GM19035 (cell line): ENCODE data around the gene CLEC4D.
"Not testable (repeated sequence)": the region's sequence is repeated elsewhere in the genome, so short reads cannot be mapped to it uniquely, and the experiment has no call there.

Experiments
- ATAC-seq: cut with Tn5 transposase; IDR thresholded peaks from one replicate; pipeline ENCODE4 v1.9.1; 2021; ENCODE audit not compliant: unreplicated experiment

CLEC4D gene

DNA sequence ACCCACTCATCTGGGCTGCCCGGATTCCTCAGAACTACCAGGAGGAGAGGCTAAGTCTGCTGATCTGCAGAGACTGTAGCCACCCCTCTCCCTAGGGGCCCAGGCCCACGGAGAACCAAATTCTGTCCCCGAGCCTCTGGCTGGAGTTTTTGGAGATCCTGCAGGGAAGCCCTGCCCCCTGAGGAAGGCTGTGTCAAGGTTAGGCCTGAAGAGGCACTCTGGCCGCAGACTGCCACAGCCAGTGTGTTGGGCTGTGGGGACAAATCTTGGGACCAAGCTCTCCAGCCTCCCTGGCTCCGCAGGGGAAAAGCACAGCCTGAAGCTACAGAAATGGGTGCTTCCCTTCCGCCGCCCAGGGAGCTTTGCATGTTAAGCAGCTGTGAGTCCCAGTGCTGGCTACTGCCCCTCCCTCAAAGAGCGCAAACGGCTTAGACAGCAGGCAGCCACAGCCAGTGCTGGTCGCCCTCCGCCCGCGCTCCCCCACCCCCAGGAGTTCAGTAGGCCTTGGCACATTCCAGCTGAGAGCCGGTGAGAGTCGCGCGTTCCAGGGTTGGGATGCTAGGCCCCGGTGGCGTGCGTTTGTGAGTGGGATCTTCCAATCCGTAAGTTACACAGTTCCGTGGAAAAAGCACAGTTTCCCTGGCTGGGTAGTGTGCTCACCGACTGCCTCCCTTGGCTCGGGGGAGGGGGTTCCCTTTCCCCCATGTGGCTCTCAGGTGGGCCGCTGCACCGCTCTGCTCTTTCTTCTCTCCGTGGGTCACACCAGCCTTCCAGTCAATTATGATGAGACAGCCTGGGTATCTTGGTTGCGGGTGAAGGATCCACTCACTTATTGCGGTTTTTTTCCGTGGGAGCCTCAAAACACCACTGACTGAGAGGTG lies 14.2 kb downstream of the CLEC4D start:
- ATAC-seq: no peak

DNA sequence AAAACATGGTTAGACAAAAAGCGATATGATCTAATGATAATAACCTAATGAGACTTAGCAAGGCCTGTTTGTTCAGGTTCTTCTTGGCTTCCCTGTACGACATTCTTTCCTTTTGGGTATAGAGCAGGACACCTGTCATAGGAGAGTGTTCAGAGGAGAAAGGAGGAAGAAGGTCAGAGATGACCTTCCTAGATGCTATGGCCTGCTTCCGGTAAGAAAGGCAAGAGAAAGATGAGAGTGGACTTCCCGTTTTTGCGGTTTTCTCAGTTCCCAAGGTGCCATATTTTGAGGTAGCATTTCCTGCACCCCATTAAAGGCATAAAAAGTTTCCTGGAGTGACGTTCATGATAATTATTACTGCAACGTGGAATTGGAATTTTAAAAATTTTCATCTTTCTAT lies 18.7 kb downstream of the CLEC4D start:
- no peak for ATAC-seq

DNA sequence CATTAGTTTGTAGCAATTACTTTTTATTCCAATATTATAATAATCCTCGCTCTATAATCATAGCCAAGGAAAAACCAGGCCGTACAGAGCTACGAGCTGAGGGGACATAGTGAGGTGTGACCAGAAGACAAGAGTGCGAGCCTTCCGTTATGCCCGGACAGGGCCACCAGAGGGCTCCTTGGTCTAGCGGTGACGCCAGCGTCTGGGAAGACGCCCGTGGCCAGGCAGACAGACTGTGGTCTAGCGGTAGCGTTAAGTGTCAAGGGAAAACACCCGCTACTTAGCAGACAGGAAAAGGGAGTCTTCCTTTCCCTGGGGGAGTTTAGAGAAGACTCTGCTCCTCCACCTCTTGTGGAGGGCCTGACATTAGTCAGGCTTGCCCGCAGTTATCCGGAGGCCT lies 24.5 kb downstream of the CLEC4D start:
- ATAC-seq: not testable (repeated sequence)

DNA sequence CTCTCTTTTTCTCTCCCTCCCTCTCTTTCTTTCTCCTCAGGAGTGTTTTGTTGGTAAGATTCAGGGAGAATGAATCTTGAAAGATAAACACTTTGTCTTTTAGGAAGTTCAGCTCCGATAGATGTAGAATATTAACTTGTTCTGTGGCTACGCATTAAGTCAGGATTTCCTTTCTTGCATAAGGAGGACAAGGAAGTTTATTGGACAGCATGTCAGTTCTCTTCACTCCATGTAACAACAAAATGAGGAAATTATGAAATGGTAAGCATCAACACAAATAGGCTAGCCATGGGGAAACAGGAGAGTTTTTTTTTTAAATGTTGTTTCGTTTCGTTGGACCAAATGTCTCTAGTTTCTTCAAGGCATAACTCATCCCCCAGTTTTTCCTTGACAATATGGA lies 27.5 kb downstream of the CLEC4D start, which contains the start of gene CLEC4E:
TSS of gene CLEC4E (minus strand) at position 75 of the 400 bp plus-strand sequence. CDS start 108 bp downstream, outside the sequence.
- ATAC-seq: not testable (repeated sequence)

DNA sequence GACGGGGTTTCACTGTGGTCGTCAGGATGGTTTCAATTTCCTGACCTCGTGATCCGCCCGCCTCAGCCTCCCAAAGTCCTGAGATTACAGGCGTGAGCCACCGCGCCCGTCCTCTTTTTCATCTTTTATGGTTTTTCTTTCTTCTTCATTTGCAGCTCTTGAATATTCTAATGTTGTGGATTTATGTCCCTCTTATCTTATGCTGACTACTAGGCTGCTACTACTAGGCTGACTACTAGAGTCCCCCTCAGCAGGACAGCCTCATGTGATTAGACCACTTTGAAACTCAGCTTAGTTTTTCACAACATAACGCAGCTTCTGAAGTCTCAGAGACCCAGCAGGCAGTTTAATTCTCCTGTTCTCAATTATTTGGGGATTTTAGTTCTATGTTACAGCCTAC lies 28.3 kb downstream of the CLEC4D start:
- no peak for ATAC-seq

DNA sequence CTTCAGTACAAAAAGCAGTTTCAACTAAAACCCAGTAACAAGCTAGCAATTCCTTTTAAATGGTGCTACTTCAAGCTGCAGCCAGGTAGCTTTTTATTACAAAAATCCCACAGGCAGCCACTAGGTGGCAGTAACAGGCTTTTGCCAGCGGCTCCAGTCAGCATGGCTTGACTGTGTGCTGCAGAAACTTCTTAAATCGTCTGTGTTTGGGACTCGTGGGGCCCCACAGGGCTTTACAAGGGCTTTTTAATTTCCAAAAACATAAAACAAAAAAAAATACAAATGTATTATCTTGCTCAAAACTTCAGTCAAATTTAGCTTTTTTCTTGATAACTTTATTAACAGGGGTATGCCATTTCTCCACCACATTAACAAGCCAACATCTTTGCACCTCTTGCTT lies 31.0 kb downstream of the CLEC4D start:
- peak; percentile 76 for ATAC-seq

DNA sequence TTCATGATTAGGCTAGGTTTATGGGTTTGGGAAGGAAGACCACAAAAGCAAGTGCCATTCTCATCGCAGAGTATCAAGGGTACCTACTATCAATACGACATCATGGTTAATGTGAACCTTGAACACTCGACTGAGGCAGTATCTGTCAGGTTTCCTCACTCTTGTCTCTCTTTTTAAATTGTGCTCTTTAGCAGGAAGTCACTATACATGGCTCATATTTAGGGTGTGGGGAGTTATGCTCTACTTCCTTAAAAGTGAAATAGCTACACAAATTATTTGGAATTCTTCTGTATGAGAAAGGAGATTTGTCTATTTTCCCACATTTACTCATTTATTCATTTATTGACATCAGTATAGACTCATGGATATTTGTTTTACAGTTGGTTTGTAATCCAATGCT lies 33.3 kb downstream of the CLEC4D start:
- ATAC-seq: no peak

DNA sequence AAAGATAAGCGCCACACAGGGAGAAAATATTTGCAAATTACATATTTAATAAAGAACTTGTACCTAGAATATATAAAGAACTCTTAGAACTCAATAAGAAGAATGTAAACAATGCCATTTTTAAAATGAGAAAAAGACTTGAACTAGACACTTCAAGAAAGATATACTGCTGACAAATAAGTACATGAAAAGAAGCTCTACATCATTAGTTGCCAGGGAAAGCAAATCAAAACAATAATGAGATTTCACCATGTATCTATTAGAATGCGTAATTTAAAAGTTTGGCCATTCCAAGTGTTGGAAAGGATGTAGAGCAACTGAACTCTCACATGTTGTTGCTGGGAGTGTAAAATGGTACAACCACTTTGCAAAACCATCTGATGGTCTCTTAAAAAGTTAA lies 34.3 kb downstream of the CLEC4D start:
- no peak for ATAC-seq

DNA sequence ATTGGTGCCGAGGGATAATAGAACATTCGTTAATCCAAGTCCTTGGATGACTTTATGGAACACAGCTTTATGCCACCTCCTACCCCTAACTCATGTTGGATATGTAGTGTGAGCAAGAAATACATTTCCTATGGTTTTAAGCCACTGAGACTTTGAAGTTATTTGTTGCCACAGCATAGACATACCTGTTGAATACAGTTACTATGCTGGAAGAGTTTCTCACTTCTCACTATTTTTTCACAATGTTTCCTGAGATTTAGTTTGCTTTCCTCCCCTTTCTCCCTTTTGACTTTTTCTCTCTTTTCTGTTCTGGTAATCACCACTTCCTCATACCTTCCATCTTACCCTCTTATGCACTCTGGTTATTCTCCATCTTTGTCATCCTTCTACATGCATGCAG lies 34.9 kb downstream of the CLEC4D start:
- ATAC-seq: no peak

DNA sequence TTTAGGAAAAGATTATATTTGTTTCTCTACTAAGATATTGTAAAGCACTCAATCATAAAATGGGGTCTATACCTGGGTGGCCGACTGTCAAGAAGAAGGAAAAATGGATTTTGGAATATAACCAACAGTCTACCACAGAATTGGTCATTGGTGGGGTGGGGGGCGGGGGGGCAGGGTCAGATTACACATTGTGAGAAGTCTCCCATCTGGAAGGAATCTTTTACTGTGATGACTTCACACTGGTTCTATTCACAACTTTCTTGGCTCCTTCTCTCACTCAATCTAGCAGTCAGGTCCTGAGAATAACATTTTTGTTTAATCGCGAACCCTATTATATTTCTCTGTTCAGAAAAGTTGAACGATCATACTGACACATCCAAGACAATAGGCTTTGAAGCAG lies 36.1 kb downstream of the CLEC4D start:
- no peak for ATAC-seq

DNA sequence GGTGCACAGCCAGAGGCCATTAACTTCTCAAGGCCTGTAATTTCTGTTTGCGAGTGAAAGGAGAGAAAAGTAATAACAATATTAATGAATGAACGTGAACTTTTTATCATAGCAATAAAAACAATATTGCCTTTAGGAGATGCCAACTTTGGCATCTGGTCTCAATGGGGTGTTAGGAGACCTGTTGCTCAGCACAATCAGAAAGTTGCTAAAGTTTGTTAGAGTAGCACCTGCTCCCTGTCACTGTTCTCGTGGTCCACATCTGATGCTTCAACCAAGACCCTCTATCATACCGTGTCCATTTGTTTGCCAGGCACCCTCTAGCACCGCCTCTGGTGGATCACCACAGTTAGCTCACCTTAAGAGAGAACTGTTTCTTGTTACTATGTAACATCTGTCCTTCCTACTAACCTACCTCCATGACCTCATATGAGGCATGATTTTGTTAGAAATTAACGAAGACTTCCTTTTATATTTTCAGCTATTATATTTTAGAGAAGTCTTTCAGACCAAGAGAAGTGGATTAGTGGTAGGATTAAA lies 39.9 kb downstream of the CLEC4D start:
- no peak for ATAC-seq

DNA sequence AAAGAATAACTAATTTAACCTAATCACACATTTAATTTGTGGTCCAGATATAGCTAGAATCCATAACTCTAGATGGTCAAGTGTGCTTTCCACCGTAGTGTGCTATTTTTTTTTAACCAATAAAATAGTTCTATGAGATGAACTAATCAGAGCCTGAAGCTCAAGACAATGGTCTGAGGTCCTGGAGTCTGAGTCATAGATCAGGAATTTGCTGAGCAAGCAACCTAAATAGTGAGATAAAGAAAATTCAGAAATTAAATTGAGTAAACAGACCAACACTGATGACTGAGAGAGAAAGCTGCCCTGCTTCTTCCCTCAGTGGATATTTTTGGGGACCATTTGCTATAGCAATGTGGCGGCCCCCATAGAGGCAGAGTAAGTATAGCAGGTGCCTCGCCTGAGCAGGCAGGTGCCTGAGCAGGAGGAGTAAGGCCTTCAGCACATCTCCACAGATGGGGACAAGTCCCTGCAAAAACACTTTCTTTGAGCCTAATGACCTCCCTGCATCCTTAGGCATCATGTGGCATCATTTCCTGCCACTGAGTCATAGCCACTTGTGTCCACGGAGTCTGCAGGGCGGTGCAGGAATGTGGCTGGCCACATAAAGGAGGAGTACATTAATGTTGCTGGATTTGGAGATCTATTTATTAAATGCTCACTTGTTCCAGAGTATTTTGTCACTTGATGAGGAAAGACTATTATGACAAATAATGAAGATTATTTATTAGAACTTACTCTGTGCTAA lies 41.3 kb downstream of the CLEC4D start:
- no peak for ATAC-seq

DNA sequence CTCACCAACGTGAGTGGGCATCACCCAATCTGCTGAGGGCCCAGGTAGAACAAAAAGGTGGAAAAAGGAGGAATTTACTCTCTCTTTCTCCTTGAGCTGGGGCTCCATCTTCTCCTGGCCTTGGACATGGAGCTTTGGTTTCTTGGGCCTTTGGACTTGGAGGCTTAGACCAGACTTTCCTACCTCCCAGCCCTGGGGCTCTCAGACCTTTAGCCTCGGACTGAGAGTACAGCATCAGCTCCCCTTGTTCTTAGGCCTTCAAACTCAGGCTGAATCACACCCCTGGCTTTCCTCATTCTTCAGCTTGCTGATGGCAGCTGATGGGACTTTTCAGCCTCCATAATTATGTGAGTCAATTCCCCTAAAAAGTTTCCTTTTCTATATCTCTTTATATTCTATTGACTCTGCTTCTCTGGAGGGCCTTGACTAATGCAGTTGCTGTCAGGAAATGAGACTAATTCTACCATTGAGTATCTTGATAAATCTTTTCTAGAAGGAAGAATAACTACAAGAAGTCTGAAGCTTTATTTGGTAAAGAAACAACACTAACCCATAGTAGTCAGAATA lies 43.3 kb downstream of the CLEC4D start:
- no peak for ATAC-seq

DNA sequence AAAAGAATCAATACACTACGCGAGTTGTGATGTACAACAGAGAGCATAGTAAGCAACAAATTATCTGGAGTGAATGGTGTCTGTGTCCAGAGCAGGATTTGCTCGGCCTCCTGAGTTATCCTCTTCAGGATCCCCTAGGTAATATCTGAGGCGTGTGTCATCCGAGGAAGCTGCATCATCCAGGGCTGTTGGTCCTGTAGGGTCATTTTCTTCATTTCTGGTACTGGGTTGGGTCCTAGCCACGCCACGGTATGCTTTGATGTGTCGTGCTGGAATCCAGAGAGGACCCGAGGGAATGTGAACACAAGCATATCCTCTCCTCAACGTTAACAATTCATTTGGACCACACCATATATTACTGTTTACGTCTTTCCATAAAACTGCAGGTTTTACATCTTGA lies 46.4 kb downstream of the CLEC4D start:
- no peak for ATAC-seq

DNA sequence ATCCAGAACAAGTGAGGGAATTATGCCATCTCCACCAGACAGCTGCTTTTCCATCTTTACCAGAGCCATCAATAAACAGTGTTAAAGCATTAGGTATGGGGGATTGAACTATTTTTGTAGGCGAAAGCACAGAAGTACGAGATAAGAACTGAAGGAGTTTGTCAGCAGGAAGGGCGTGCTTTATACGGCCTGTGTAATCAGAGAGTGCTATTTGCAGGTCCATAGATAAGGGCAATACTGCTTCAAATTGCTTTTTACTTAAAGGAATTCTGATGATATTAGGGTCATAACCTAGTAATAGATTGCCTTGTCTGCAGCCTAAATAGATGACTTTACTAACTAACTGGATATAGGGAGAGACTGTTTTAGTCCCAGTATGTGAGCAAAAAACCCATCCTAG lies 47.7 kb downstream of the CLEC4D start:
- no peak for ATAC-seq

DNA sequence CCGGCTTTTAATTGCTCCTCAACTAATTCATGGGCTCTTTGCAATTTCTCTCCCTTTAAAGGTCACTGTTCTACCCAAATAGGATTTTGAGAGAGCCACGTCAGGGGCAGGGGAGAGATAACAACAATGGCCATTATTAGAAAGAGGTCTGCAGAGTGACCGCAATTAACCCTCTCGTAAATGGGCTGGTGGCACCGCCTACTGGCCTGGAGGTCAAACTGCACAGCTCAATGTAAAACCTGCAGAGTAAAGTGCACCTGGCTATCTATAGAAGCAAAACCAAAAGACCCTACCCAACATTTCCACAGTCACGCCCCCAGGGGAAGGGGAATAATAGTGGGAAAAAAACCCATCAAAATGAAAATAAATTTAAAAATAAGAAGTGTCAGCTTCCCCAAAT lies 49.0 kb downstream of the CLEC4D start:
- no peak for ATAC-seq

DNA sequence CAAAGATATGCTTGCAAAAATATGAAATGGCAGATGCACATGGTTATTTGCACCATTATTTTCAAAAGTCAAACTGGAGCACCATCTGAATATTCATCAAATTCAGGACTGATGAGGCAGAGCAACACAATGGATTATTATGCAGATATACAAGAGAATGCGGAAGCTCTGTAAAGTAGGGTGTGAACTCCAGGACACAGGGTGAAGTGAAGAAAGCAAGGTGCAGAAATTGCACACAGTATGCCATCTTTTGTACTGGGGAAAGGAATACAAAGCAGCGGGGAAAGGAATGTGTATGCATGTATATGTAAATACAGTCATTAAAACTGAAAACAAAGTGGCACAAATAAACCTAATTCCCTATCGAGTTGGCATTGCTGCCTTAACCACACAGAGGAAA lies 50.1 kb downstream of the CLEC4D start:
- no peak for ATAC-seq

DNA sequence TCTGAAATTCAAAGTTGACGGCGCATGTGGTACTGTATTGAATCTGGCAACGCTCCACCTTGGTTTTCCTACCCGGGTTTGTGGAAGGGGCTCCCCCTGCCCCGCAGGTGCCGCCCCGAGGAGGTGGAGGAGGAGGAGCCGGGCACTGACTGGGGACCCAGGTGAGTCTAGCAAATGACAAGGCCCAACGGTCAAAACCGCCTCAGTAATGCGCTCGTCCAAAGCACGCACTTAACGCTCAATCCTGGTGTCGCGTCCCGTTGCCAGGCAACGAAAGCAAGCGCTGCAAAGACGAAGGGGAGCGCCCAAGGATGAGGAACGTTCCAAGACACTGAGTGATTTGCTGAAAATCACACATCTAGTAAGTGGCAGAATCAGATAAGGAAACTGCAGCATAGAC lies 51.4 kb downstream of the CLEC4D start:
- no peak for ATAC-seq

DNA sequence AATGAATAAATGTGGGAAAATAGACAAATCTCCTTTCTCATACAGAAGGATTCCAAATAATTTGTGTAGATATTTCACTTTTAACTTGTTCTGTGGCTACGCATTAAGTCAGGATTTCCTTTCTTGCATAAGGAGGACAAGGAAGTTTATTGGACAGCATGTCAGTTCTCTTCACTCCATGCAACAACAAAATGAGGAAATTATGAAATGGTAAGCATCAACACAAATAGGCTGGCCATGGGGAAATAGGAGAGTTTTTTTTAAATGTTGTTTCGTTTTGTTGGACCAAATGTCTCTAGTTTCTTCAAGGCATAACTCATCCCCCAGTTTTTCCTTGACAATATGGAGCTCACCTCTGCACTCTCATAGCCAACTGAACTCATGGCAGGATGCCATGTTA lies 52.7 kb downstream of the CLEC4D start:
- not testable (repeated sequence) for ATAC-seq

DNA sequence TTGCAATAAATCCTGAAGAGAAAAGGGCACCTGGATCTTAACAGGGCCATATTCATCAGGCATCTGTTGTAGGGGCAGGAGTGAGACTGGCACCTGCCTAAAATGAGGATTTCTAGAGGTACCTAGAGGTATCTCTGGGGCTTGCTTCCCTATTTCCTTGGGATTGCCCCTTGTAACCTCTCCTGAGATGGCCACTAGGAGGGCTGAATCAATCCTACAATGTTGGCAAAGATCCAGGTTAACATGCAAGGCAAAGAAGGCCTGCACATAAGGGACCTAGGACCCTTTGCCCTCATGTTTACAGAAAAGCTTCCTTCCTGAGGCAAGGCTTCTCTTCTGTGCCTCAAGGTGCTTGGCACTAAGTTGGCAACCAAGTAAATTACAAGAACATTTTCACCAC lies 53.2 kb downstream of the CLEC4D start:
- no peak for ATAC-seq
